Measurements from ENCODE around the gene CEP104. TPM values are rescaled to one million over a fixed set of nuclear protein-coding genes. Genes with fewer than 3 reads are reported as not detected.

CEP104 gene
- polyA plus RNA-seq, 1 donor from 2014 or later: 18.3 TPM

- H3K9me3 Mint-ChIP-seq: peaks cover 0 to 6% (median 4%) of the 10 kb centered on the region in 3 donors
- H3K4me1 Mint-ChIP-seq: peaks cover 0 to 5% (median 0%) of the 10 kb centered on the region in 3 donors
- no peak overlapping the region for H3K27ac Mint-ChIP-seq
- H3K36me3 Mint-ChIP-seq: peaks cover 27% of the 10 kb centered on the region
- no peaks in the 10 kb centered on the region for H3K27me3 Mint-ChIP-seq
- H3K4me3 Mint-ChIP-seq: no peak overlapping the region
Measured at GRCh38 chr1:3837685-3838084, 19.3 kb downstream of the CEP104 start.

DNA sequence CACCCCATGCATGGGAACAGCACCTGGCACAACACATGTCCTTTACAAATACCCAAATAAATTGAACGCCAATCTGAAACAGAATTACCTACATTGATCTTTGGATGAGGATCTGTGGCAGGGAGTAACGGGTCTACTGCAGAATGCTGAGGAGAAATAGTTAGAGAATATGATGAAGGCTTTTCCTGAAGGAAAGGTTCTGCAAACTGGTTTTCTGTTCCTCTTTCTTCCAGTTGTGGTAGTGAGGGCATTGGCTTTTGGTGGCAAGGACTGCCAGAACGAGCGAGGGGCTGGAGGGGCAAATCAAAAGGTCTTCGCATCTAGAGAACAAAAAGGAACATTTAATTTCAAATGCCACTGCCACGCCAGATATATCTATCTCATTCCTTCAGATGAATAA lies 19.8 kb downstream of the CEP104 start:
- Mint-ChIP-seq H3K4me3 (no peak overlapping the region), H3K36me3 (peaks cover 26% of the 10 kb centered on the region), H3K27ac (no peak overlapping the region), H3K4me1 (peaks cover 0 to 5% (median 0%) of the 10 kb centered on the region in 3 donors), H3K9me3 (peaks cover 0 to 6% (median 4%) of the 10 kb centered on the region in 3 donors), H3K27me3 (no peaks in the 10 kb centered on the region)

- no peaks in the 10 kb centered on the region for H3K27me3 Mint-ChIP-seq
- H3K36me3 Mint-ChIP-seq: peaks cover 26% of the 10 kb centered on the region
- peaks cover 0 to 6% (median 4%) of the 10 kb centered on the region in 3 donors for H3K9me3 Mint-ChIP-seq
- H3K4me1 Mint-ChIP-seq: peaks cover 0 to 5% (median 0%) of the 10 kb centered on the region in 3 donors
- no peak overlapping the region for H3K27ac Mint-ChIP-seq
- peak overlapping the region in 1 of 4 donors; percentile 56 for H3K4me3 Mint-ChIP-seq
Measured at GRCh38 chr1:3836421-3836820, 20.6 kb downstream of the CEP104 start.

GRCh38 chr1:3834701-3835100 lies 22.3 kb downstream of the CEP104 start:
- Mint-ChIP-seq H3K4me3 (no peak overlapping the region), H3K27ac (no peak overlapping the region), H3K27me3 (no peaks in the 10 kb centered on the region), H3K36me3 (peaks cover 21% of the 10 kb centered on the region), H3K4me1 (peaks cover 0 to 2% (median 0%) of the 10 kb centered on the region in 3 donors), H3K9me3 (peaks cover 0 to 6% (median 4%) of the 10 kb centered on the region in 3 donors)

GRCh38 chr1:3831689-3832088 lies 25.3 kb downstream of the CEP104 start:
- no peak overlapping the region for H3K4me3 Mint-ChIP-seq
- no peak overlapping the region for H3K27ac Mint-ChIP-seq
- H3K4me1 Mint-ChIP-seq: no peaks in the 10 kb centered on the region
- H3K36me3 Mint-ChIP-seq: peaks cover 9% of the 10 kb centered on the region
- H3K9me3 Mint-ChIP-seq: no peaks in the 10 kb centered on the region
- no peaks in the 10 kb centered on the region for H3K27me3 Mint-ChIP-seq

DNA sequence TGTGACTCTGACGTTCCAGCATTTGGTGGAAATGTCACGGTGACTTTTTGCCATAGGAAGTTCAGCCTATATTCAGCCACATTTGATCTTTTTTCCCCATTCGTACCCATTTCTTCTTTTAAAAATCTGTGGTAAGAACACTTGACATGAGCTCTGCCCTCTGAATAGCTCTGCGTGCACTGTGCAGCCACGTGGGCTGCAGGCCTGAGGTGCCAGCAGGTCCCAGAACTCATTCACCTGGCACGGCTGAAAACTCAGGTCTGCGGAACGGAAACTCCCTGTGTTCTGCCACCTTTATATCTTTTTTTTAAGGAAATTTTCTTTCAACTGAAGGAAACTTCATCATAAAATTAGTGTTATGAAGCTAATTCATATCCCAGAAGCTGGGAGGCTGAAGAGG lies 28.6 kb downstream of the CEP104 start:
- Mint-ChIP-seq H3K4me3 (no peak overlapping the region), H3K27me3 (no peaks in the 10 kb centered on the region), H3K9me3 (no peaks in the 10 kb centered on the region), H3K27ac (no peak overlapping the region), H3K36me3 (peaks cover 8% of the 10 kb centered on the region), H3K4me1 (no peaks in the 10 kb centered on the region)

DNA sequence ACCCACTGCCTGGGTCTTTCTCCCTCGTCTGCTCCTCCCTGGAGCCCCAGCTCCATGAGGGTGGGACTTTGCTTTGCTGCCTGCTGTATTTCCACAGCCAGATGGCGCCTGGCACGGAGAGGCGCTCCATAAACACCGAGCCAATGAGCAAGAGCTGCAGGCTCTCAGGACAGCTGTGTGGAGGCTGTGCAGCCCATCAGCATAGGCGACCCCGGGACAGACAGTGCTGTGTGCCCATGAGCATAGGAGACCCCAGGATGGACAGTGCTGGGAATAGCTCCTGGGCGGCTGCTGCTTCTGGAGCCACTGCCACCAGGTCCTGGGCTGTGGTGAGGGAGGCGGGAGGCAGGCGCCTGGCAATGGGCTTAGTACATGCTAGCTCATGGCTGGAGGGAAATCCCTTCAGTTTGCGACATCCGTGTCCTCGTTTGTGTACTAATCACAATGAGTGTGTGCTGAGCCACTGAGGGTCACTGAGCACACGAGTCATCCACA lies 29.2 kb downstream of the CEP104 start:
- H3K4me1 Mint-ChIP-seq: no peaks in the 10 kb centered on the region

DNA sequence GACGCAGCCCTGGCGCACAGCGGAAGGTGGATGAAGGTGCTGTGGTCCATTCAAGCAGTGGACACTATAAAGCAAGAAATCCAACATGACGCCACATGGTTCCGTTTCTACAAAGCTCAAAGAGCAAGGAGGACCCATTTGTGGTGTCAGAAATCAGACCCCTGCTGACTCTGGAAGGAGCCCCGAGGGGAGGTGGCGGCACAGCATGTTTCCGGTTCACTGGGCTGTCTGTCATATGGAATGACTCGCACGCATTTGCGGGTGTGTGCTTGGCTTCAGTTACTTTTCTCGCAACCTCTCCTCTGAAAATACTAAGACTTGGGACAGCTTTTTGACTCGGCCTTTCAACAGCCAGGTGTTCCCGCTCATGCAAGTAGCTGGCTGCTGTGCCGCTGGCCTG lies 31.7 kb downstream of the CEP104 start:
- no peaks in the 10 kb centered on the region for H3K9me3 Mint-ChIP-seq
- H3K27ac Mint-ChIP-seq: no peak overlapping the region
- H3K27me3 Mint-ChIP-seq: no peaks in the 10 kb centered on the region
- H3K4me1 Mint-ChIP-seq: peaks cover 0 to 1% (median 0%) of the 10 kb centered on the region in 3 donors
- H3K4me3 Mint-ChIP-seq: no peak overlapping the region
- H3K36me3 Mint-ChIP-seq: peaks cover 10% of the 10 kb centered on the region

More for the DNA sequence above, 29.2 kb downstream of the CEP104 start:
- H3K36me3 Mint-ChIP-seq: peaks cover 10% of the 10 kb centered on the region
- no peaks in the 10 kb centered on the region for H3K27me3 Mint-ChIP-seq
- no peak overlapping the region for H3K4me3 Mint-ChIP-seq
- H3K27ac Mint-ChIP-seq: no peak overlapping the region
- H3K9me3 Mint-ChIP-seq: no peaks in the 10 kb centered on the region

GRCh38 chr1:3824650-3825049 lies 32.4 kb downstream of the CEP104 start:
- no peak overlapping the region for H3K27ac Mint-ChIP-seq
- peaks cover 9% of the 10 kb centered on the region for H3K36me3 Mint-ChIP-seq
- no peak overlapping the region for H3K4me3 Mint-ChIP-seq
- no peaks in the 10 kb centered on the region for H3K9me3 Mint-ChIP-seq
- H3K27me3 Mint-ChIP-seq: no peaks in the 10 kb centered on the region
- H3K4me1 Mint-ChIP-seq: peaks cover 0 to 1% (median 0%) of the 10 kb centered on the region in 3 donors

- Mint-ChIP-seq H3K9me3 (no peaks in the 10 kb centered on the region), H3K36me3 (peaks cover 2% of the 10 kb centered on the region), H3K4me1 (peaks cover 0 to 1% (median 0%) of the 10 kb centered on the region in 3 donors), H3K27ac (no peak overlapping the region), H3K4me3 (no peak overlapping the region), H3K27me3 (no peaks in the 10 kb centered on the region)
Measured at GRCh38 chr1:3822421-3822820, 34.6 kb downstream of the CEP104 start.

- H3K4me3 Mint-ChIP-seq: no peak overlapping the region
- no peak overlapping the region for H3K27ac Mint-ChIP-seq
- peaks cover 0 to 1% (median 0%) of the 10 kb centered on the region in 3 donors for H3K4me1 Mint-ChIP-seq
- H3K9me3 Mint-ChIP-seq: no peaks in the 10 kb centered on the region
- no peaks in the 10 kb centered on the region for H3K27me3 Mint-ChIP-seq
- peaks cover 2% of the 10 kb centered on the region for H3K36me3 Mint-ChIP-seq
Measured at GRCh38 chr1:3821908-3822307, 35.1 kb downstream of the CEP104 start.

DNA sequence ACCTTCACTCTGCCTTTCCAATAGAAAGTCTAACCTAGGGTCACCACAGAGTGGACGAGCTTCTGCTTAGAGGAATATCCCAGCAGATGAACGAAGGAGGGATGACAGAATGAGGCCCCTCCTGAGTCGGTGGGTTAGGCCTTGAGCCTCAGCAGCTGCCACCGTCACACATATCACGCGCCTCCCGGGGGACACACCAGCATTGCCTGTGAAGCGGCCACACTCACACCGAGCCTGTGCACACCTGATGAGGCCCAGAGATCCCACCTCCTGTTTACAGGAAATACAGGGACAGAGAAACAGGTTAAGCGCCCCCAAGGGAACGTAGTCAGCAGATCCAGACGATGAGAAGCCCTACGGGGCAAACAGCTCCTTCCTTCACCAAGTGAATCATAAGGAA lies 35.6 kb downstream of the CEP104 start:
- Mint-ChIP-seq H3K9me3 (no peaks in the 10 kb centered on the region), H3K27ac (no peak overlapping the region), H3K36me3 (peaks cover 2% of the 10 kb centered on the region), H3K4me3 (no peak overlapping the region), H3K4me1 (peaks cover 0 to 1% (median 0%) of the 10 kb centered on the region in 3 donors), H3K27me3 (no peaks in the 10 kb centered on the region)

DNA sequence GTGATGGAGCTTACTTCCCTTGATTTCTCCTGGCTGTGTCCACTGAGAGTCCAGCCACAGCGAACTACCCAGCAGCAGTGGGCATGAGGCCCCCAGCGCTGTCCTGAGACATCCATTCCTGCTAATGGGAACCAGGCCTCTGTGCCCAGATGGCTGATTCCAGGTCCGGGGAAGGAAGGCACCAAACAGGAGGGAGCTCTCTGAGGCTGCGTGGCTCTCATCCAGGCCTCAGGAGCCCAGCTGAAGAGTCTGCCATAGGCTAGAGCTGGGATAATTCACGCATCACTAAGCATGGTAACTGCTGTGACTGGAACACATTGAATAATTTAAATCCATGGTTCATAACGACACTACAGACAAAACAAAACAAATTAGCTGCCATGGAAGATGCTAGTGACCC lies 36.0 kb downstream of the CEP104 start:
- H3K27me3 Mint-ChIP-seq: no peaks in the 10 kb centered on the region
- no peak overlapping the region for H3K27ac Mint-ChIP-seq
- no peaks in the 10 kb centered on the region for H3K9me3 Mint-ChIP-seq
- H3K4me3 Mint-ChIP-seq: no peak overlapping the region
- peaks cover 0 to 1% (median 0%) of the 10 kb centered on the region in 3 donors for H3K4me1 Mint-ChIP-seq
- H3K36me3 Mint-ChIP-seq: peaks cover 4% of the 10 kb centered on the region

GRCh38 chr1:3820316-3820715 lies 36.7 kb downstream of the CEP104 start:
- no peak overlapping the region for H3K27ac Mint-ChIP-seq
- H3K4me3 Mint-ChIP-seq: no peak overlapping the region
- H3K36me3 Mint-ChIP-seq: peaks cover 4% of the 10 kb centered on the region
- H3K9me3 Mint-ChIP-seq: no peaks in the 10 kb centered on the region
- no peaks in the 10 kb centered on the region for H3K27me3 Mint-ChIP-seq
- peaks cover 0 to 1% (median 0%) of the 10 kb centered on the region in 3 donors for H3K4me1 Mint-ChIP-seq

- H3K9me3 Mint-ChIP-seq: no peaks in the 10 kb centered on the region
- peaks cover 4% of the 10 kb centered on the region for H3K36me3 Mint-ChIP-seq
- no peak overlapping the region for H3K27ac Mint-ChIP-seq
- H3K4me1 Mint-ChIP-seq: peaks cover 0 to 1% (median 0%) of the 10 kb centered on the region in 3 donors
- H3K27me3 Mint-ChIP-seq: no peaks in the 10 kb centered on the region
- H3K4me3 Mint-ChIP-seq: no peak overlapping the region
Measured at GRCh38 chr1:3819771-3820200, 37.2 kb downstream of the CEP104 start.

DNA sequence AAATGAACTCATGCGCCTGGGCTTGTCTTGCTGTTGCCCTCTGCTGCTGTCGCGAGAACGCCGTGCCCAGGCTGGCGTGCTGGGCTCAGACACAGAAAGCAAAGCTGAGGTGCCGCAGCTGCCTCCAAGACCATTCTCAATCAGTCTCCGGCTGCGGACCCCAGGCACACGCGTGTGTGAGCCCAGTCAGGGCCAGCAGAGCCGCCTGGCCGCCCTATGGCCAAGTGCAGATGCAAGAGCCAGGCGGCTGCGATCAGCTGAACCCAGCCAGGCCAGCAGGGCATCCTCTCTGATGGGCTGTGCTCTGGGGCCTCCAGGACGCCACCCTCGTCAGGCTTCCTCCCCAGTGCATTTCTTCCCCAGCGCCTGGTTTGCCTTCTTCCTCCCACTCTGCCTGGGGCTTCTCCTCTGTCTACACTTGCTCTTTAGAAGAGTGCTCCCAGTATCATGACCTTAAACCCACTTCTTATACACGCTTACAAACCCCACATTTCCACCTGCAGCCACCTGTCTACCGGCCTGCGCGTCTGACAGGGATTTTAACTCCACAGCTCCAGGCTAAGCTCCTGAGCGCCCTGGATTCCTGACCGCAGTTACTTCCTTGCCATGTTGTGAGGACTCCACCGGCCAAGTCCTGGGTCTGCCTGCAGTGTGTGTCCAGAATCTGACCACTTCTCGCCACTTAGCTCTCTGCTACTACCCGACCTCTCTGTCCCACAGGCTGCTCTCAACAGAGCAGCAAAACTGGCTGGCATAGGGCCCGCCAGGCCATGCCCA lies 39.0 kb downstream of the CEP104 start:
- Mint-ChIP-seq H3K36me3 (peaks cover 2% of the 10 kb centered on the region), H3K27me3 (no peaks in the 10 kb centered on the region), H3K9me3 (no peaks in the 10 kb centered on the region)

More for the DNA sequence above, 39.0 kb downstream of the CEP104 start:
- Mint-ChIP-seq H3K4me3 (no peak overlapping the region), H3K4me1 (peaks cover 0 to 1% (median 0%) of the 10 kb centered on the region in 3 donors), H3K27ac (no peak overlapping the region)
